Measurements from ENCODE around the gene TPRG1.

- TF ChIP-seq CTCF (conservative IDR thresholded peaks at IDR 0.05; ENCODE audit: low read depth, low read length) (no peak), POLR2A (IDR thresholded peaks at IDR 0.05; ENCODE audit: low read depth, low read length) (no peak), SMC3 (IDR thresholded peaks at IDR 0.05; ENCODE audit: low read depth, low read length) (no peak)
Measured at GRCh38 chr3:189301479-189301878, 129.7 kb downstream of the TPRG1 start.
